GM19324 (cell line): Measurements from ENCODE around the gene IGF2R.
"Not testable (repeated sequence)": the region's sequence is repeated elsewhere in the genome, so short reads cannot be mapped to it uniquely, and the experiment has no call there.

Experiments used
- ATAC-seq: cut with Tn5 transposase; IDR thresholded peaks from one replicate; pipeline ENCODE4 v1.9.1; 2021; ENCODE audit warnings: mild to moderate bottlenecking, moderate library complexity; ENCODE audit not compliant: unreplicated experiment, low FRiP score

IGF2R gene

GRCh38 chr6:160130729-160131484 lies 162.0 kb downstream of the IGF2R start:
- no peak for ATAC-seq

- no peak for ATAC-seq
These were observed 162.9 kb downstream of the IGF2R start for GRCh38 chr6:160131636-160132296.

DNA sequence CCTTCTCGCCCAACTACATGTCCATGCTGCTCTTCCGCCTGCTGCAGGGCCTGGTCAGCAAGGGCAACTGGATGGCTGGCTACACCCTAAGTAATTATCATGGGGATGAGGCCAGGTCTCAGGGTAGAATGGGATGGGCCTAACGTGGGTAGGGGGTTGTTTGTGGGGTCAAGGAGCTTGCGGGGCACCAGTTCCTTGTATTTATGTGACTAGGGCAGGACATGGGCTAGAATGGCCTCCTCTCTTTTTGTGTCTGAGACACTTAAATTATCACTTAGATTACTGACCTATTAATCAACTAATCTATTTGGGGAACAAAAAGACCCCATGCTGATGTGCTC lies 163.4 kb downstream of the IGF2R start:
- no peak for ATAC-seq

DNA sequence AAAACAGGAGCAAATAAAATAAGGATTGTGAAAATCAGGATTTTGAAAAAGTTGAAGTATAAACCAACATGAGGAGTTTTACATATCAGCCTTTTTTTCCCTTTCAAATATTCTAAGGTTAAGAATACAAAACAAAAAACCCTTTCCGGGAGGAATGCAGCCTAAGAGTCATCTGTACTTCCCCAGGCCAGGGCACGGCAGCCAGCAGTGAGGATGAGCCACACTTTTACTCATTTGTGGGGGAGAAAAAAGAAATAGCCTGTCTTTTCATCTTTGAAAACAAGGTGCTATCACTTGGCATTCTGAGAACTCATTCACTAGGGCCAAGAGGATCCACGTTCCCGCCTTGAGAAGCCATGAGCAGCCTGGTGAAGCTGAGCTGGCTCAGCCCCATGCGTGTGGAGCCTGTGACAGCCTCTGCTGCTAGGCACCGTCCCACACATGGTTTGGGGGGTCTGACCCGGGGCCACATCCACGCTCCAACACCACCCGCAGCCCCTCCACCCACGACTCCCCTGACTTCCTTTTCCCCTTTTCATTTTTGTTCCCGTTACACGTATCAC lies 164.0 kb downstream of the IGF2R start:
- ATAC-seq, result no peak

DNA sequence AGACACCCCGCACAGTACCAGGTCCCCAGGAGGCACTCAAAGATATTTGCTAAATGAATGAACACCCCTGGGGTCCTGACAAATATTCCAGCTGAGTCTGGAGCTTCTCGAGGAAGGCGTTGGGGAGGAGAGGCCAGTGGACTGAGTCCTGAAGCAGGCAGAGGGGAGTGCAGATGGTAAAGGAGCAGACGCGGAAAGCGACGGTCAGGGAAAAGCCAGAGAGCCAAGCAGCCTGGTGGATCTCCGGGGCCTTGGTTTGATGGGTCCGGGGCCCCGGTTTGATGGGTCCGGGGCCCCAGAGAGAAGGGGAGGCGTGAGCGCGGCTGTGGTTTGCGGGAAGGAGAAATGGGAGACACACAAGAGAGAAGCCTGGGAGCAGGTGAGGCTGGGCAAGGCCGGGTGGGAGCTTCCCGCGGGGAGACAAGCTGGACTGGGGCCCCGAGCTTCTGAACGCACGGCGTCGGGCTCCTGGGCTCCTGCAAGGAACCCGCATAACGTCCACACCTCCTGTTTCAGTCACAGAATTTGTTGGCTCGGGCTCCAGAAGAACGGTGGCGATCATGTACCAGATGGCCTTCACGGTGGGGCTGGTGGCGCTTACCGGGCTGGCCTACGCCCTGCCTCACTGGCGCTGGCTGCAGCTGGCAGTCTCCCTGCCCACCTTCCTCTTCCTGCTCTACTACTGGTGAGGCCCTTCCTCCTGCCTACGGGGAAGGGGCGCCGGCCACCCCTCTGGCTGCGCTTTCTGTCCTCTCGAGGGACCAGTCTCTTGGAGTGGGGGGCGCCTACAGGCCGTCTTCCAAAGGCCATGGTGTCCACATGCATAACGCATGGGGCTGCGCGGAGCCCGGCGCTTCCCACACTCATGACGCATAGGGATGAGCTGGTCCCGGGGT lies 164.8 kb downstream of the IGF2R start:
- no peak for ATAC-seq

DNA sequence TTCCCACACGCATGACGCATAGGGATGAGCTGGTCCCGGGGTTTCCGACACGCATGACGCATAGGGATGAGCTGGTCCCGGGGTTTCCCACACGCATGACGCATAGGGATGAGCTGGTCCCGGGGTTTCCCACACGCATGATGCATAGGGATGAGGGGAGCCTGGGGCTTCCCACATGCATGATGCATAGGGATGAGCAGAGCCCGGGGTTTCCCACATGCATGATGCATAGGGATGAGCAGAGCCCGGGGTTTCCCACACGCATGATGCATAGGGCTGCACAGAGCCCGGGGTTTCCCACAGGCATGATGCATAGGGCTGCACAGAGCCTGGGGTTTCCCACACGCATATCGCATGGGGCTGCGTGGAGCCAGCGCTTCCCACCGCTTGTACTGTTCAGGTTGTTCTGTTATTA lies 165.5 kb downstream of the IGF2R start:
- ATAC-seq, result not testable (repeated sequence)

DNA sequence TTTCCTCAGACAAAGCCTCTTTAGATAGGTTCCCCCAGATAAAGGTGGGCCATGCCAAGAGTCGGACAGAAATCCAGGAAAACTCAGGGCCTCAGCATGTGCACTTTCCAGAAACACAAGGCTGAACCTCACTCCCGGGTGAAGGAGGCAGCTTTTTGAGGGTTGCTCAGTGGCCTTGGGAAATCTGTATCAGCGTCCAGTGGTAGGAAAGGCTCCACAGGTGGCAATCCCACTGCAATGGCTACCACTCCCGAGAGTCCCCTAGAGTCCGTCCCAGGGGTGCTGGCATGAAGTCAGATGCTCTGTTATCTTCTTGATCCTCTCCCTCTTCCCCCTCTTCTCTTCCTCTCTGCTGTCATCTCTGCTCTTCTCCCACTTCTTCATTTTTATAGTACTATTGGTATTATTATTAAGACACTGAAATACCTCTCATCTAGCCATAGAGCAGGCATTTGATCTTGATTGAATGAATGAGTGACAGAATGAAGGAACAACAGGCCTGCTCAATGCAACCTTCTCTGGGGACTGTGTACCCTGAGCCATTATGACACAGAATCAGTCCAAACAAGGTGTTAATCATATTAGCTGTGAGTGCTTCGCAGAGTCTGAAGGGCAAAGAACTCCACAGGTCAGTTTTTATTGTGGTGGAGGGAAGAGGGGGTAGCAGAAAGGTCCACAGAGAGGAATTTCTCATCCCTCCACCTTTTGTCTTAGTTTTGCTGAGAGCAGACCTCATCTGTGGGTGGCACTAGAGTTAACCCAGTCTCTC lies 166.1 kb downstream of the IGF2R start:
- no peak for ATAC-seq

- no peak for ATAC-seq
These were observed 167.2 kb downstream of the IGF2R start for GRCh38 chr6:160135907-160136655.

DNA sequence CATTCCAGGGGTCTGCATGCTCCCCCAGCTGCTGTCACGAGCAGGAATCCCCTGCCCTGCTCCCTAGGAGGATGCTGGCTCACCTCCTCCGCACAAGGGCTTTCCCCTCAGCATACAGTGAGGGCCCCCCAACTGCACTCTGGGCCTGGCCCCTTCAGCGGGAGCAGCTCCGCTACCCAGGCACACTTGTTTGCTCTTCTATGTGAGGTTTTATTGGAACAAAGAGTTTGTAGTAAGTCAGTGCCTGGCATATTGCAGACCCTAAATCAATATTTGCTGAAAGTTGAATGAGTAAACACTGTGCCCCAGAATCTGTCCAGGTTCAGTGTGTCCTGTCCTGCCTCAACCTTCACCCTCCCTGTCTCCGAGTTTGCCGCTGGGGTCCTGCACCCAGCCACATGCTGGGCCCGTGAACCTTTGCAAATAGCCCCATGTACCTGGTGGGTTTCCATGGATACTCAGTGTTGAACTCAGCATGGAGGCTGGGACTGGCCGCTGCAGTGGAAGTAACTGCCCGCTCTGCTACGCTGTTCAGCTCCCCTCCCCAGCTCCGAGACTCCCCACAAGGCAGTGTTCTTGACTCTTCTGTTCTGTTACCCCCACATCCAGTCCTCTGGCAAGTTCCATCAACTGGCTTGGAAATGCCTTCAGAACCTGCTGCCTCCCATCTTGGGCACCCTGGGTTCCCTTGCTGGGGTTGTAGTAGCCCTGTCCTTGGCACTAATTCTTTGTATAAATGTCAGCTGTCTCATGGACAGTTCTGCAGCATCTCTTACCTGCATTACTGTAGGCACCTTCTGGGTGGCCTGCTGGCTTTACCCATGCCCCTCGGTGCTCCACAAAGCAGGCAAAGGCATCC lies 168.5 kb downstream of the IGF2R start:
- no peak for ATAC-seq

DNA sequence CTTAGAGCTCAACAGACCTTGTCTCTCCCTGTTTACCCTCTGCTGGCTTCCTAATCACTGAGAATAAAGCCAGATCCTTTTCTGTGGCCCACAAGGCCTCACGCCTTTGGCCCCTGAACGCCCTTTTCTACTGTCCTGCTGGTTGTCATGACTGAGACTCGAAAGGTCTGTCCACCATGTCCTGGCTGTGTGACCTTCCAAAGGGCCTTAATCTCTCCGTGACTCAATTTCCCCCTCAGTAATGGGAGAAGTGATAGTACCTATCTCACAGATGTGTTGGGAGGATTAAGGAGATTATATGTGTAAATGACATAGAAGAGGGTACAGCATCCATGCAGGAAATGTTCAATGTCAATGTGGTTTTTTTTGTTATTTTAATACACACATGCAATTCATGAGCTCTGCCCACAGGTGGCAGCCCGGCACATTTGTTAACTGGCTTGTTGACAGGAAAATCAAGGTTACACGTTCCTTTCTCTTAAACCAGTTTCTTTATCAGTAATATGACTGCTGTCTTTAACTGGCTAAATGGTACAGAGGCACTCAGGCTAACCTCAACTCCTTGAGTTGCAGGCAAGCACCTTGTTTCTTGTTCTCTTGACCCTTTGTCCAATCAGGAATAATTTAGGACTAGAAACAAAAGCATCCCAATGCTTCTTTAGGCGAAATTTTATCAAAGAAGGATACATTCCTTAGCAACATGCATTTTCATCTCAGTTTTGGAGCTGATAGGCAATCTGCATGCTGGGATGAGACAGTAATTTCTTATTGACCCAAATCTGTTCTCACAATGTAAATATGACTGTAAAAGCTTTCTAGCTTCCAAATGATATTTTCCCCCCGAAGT lies 169.3 kb downstream of the IGF2R start:
- no peak for ATAC-seq

GRCh38 chr6:160138839-160139419 lies 170.0 kb downstream of the IGF2R start:
- ATAC-seq, result no peak

DNA sequence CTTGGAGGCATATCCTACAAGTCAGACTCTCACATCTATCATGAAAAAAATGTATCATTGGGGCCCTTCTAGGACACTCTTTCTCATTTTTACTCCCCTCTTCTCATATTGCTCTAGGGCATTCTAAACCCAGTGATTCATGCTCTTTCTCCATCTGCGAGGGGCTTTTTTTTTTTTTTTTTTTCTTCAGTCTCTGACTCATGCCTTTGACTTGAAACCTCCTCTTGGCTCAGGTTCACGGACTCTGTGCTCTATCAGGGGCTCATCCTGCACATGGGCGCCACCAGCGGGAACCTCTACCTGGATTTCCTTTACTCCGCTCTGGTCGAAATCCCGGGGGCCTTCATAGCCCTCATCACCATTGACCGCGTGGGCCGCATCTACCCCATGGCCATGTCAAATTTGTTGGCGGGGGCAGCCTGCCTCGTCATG lies 170.6 kb downstream of the IGF2R start:
- no peak for ATAC-seq

DNA sequence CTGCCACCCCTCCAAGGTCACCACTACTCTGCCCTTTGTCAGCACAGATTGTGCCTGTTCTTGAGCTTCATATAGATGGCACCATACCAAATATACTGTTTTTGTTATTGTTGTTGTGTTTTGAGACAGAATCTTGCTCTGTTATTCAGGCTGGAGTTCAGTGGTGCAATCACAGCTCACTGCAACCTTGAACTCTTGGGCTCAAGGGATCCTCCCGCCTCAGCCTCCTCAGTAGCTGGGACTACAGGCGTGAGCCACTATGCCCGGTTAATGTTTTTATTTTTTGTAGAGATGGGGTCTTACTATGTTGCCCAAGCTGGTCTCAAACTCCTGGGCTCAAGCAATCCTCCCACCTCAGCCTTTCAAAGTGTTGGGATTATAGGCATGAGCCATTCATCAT lies 171.6 kb downstream of the IGF2R start:
- not testable (repeated sequence) for ATAC-seq

DNA sequence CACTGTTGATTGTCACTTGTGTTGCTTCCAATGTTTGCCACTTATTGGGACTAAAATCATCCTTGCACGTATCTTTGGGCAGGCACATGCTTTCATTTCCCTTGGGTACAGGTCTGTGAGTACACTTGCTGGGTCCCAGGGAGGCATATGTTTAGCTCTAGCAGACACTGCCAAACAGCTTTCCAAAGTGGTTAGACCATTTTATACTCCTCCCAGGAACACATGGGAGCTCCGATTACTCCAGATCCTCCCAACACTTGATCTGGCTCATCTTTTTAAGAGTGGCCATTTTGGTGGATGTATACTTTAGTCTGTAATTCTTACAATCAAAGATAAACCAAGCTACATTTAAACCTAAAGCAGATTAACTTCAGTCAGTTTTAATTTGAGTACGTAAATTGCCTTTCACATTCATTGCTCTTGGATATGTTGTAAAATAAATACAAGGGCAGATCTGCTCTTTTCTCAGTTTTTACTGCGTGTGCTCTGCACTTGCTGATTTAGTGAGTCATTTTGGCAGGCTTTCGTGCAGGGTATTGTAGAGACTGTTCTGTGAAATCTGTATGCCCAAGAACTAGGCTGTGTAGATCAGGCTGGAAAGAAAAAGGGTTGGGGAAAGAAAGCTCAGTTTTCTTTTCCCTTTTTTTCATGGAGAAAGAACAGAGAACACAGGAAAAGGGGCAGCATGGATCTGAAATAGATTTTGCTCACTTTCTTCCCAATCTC lies 172.3 kb downstream of the IGF2R start:
- ATAC-seq, result no peak

- no peak for ATAC-seq
These were observed 173.3 kb downstream of the IGF2R start for GRCh38 chr6:160142115-160142715.

DNA sequence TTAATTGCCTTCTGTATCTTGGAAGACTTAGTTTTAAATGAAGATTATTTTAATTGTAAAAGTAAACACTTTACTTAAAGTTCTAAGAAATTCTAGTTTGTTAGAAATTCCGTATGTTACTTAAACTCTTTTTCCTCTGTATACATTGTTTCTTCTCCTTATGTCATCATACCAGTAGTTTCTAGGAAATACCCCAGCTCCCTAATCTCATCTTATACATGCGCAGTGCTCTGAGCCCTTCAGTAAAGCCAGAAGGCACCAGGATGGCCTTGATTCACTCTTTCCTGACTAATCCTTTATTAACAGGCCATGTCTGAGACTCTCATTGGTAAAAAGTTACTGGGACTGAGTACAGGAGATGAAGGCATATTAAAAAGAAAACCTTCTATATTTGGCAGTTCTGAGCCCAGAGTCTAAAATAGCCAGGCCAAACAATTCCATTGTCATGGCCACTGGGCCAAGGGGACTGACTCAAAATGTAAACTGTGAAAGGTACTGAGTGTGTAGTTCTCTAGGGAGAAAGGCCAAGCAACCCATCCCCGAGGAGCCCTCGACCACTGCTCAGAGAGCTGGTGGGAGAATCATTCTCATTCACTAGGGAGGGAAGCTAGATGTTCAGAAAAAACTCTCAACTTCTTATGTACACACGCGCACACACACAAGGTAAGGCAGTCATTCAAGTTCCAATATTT lies 177.7 kb downstream of the IGF2R start:
- ATAC-seq, result no peak
